ENCODE measurements around the gene CLIP4. TPM values are rescaled to one million over a fixed set of nuclear protein-coding genes. Genes with fewer than 3 reads are reported as not detected.

CLIP4 gene
- total RNA-seq, 2 experiments from 2014 or later: 36.8 to 39.4 TPM

DNA sequence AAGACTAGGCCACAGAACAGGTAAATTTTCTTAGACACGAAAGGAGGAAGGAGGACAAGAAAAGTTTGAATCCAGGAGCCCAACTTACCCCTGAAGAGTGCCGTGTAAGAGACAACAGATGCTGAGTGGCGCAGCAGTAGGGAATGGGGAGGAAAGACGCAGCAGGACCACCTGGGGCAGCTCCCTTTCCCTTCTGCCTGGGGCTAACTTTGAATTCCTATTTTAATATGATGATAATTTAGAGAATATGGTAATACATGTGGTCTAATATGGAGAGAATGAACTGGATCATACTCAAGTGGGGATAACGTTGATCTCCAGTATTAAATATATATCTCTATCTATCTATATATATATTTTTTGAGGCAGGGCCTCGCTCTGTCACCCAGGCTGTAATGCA lies 69.3 kb downstream of the CLIP4 start:
- no peaks in the 10 kb centered on the region for H3K27me3 Mint-ChIP-seq
- no peak overlapping the region for H3K27ac Mint-ChIP-seq
- H3K9me3 Mint-ChIP-seq: no peaks in the 10 kb centered on the region
- TF ChIP-seq, protein P1, sequence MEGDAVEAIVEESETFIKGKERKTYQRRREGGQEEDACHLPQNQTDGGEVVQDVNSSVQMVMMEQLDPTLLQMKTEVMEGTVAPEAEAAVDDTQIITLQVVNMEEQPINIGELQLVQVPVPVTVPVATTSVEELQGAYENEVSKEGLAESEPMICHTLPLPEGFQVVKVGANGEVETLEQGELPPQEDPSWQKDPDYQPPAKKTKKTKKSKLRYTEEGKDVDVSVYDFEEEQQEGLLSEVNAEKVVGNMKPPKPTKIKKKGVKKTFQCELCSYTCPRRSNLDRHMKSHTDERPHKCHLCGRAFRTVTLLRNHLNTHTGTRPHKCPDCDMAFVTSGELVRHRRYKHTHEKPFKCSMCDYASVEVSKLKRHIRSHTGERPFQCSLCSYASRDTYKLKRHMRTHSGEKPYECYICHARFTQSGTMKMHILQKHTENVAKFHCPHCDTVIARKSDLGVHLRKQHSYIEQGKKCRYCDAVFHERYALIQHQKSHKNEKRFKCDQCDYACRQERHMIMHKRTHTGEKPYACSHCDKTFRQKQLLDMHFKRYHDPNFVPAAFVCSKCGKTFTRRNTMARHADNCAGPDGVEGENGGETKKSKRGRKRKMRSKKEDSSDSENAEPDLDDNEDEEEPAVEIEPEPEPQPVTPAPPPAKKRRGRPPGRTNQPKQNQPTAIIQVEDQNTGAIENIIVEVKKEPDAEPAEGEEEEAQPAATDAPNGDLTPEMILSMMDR (IDR thresholded peaks at IDR 0.05): no peak
- ChIA-PET POLR2A (no interaction called here), CTCF (interaction anchor here (0.6 kb wide), 1 partner anchor 327 kb away, joined by 3 read pairs; no protein-coding TSS in a partner anchor)
- peaks cover 4% of the 10 kb centered on the region for H3K4me1 ChIP-seq (ENCODE audit: insufficient read depth, low read length)
- H3K27ac ChIP-seq (ENCODE audit: low read depth in 1 of 2, low read length in 2 of 2): no peak overlapping the region
- intact Hi-C loops (cut with DNase I, micrococcal nuclease): no loop called here
- no peak for ATAC-seq (ENCODE audit: poor library complexity)
- DNase-seq: no peak
- no peaks in the 10 kb centered on the region for H3K27me3 ChIP-seq (ENCODE audit: control insufficient read depth in 1 of 2, insufficient read depth in 2 of 2, low read length in 2 of 2)
- no peaks in the 10 kb centered on the region for H3K9me3 ChIP-seq (ENCODE audit: control insufficient read depth in 1 of 2, insufficient read depth in 1 of 2, low read length in 2 of 2)
- peaks cover 10% of the 10 kb centered on the region for H3K4me1 Mint-ChIP-seq (ENCODE audit: low read depth)
- H3K4me3 ChIP-seq (ENCODE audit: low read length): no peak overlapping the region
- peaks cover 27% of the 10 kb centered on the region for H3K36me3 ChIP-seq (ENCODE audit: insufficient read depth, low read length)
- no peak overlapping the region for H3K4me3 Mint-ChIP-seq
- peaks cover 74% of the 10 kb centered on the region for H3K36me3 Mint-ChIP-seq (ENCODE audit: low read depth)

GRCh38 chr2:29186817-29187216 lies 71.6 kb downstream of the CLIP4 start:
- Mint-ChIP-seq H3K4me1 (ENCODE audit: low read depth) (peaks cover 16% of the 10 kb centered on the region), H3K9me3 (no peaks in the 10 kb centered on the region), H3K27ac (no peak overlapping the region), H3K27me3 (no peaks in the 10 kb centered on the region), H3K36me3 (ENCODE audit: low read depth) (peaks cover 57% of the 10 kb centered on the region), H3K4me3 (no peak overlapping the region)
- POLR2A ChIA-PET: no interaction called here
- Histone ChIP-seq H3K4me1 (ENCODE audit: insufficient read depth, low read length) (peaks cover 4% of the 10 kb centered on the region), H3K9me3 (ENCODE audit: control insufficient read depth in 1 of 2, insufficient read depth in 1 of 2, low read length in 2 of 2) (no peaks in the 10 kb centered on the region), H3K4me3 (ENCODE audit: low read length) (no peak overlapping the region), H3K36me3 (ENCODE audit: insufficient read depth, low read length) (peaks cover 12% of the 10 kb centered on the region), H3K27ac (ENCODE audit: low read depth in 1 of 2, low read length in 2 of 2) (no peak overlapping the region), H3K27me3 (ENCODE audit: control insufficient read depth in 1 of 2, insufficient read depth in 2 of 2, low read length in 2 of 2) (no peaks in the 10 kb centered on the region)
- intact Hi-C loops (cut with DNase I, micrococcal nuclease): loop anchor here in 1 of 2 experiments (5.0 kb wide), 1 partner anchor 75 kb away; no protein-coding TSS in a partner anchor
- CTCF ChIA-PET: no interaction called here
- no peak for DNase-seq
- TF ChIP-seq, protein P1 (IDR thresholded peaks at IDR 0.05): no peak
- ATAC-seq (ENCODE audit: poor library complexity): no peak

GRCh38 chr2:29187926-29188325 lies 72.7 kb downstream of the CLIP4 start:
- H3K4me3 ChIP-seq (ENCODE audit: low read length): no peak overlapping the region

More at GRCh38 chr2:29187926-29188325, 72.7 kb downstream of the CLIP4 start:
- intact Hi-C loops (cut with DNase I, micrococcal nuclease): loop anchor here in 1 of 2 experiments (5.0 kb wide), 1 partner anchor 76 kb away; no protein-coding TSS in a partner anchor
- CTCF ChIA-PET: no interaction called here
- DNase-seq (no peak), ATAC-seq (ENCODE audit: poor library complexity) (no peak)
- H3K36me3 ChIP-seq (ENCODE audit: insufficient read depth, low read length): peaks cover 13% of the 10 kb centered on the region
- Mint-ChIP-seq H3K9me3 (no peaks in the 10 kb centered on the region), H3K27ac (no peak overlapping the region), H3K4me3 (no peak overlapping the region), H3K36me3 (ENCODE audit: low read depth) (peaks cover 46% of the 10 kb centered on the region), H3K27me3 (no peaks in the 10 kb centered on the region), H3K4me1 (ENCODE audit: low read depth) (peaks cover 16% of the 10 kb centered on the region)
- peaks cover 4% of the 10 kb centered on the region for H3K4me1 ChIP-seq (ENCODE audit: insufficient read depth, low read length)
- H3K27me3 ChIP-seq (ENCODE audit: control insufficient read depth in 1 of 2, insufficient read depth in 2 of 2, low read length in 2 of 2): no peaks in the 10 kb centered on the region
- no peaks in the 10 kb centered on the region for H3K9me3 ChIP-seq (ENCODE audit: control insufficient read depth in 1 of 2, insufficient read depth in 1 of 2, low read length in 2 of 2)
- POLR2A ChIA-PET: no interaction called here
- no peak overlapping the region for H3K27ac ChIP-seq (ENCODE audit: low read depth in 1 of 2, low read length in 2 of 2)
- TF ChIP-seq, protein P1 (IDR thresholded peaks at IDR 0.05): no peak
